ENCODE data around the gene GALNT18.

Gene GALNT18

DNA sequence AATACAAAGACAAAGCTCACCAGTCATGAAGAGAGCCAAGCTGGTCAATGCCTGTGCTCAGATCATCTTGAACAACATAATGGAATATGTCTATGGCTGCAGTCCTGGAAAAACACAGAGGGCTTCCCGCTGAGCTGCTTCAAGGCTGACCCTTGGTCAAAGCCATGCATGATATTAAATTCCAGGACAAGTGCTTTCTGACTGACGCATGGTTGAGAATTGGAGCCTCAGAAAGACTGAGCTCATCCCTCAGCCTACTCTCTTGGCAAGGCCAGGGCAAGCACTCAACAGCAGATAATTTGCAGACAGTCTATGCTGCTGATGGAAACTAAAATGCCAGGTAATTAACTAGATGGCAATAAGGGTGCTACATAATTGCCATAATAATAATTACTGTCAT, 89.2 kb downstream of the GALNT18 start (continued):
- no peak for TF ChIP-seq TOX (CRISPR knock-in tag; IDR thresholded peaks at IDR 0.05; ENCODE audit: borderline replicate concordance)

DNA sequence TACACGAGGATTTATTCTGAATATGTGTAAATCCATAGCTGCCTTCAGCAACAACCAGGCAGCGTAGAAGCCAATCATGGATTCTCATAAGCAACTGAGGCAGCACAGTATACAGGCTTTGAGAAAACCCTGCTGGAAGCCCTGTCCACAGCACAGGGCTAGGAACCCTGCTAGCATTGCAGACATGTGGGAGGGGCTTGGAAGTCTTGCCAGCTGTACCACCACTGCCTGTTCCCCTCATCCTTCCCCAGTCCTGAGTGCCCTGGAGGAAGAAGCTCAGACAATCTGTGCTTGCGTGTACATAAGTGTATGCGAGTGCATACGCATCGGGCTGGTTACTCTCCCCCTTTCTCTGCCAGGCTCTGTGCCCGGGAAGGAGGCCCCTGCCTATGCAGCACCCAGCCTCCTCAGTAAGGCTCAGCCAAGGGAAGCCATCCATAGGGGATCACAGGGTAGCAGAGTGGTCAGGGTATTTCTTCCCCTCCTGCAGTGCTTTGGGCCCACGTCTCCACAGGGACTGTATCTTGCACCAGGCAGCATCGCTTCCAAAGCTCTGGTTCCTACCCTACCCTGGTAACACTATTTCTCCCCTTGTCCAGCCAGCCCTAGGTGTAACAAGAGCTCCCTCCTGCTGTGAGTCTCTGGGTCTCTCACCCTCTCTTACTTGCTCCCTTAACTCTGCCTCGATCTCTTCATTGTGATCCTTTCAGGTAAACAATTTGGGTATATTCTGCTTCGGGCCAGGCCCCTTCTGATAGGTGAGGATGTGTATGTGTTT, 90.5 kb downstream of the GALNT18 start:
- TF ChIP-seq, protein P1, sequence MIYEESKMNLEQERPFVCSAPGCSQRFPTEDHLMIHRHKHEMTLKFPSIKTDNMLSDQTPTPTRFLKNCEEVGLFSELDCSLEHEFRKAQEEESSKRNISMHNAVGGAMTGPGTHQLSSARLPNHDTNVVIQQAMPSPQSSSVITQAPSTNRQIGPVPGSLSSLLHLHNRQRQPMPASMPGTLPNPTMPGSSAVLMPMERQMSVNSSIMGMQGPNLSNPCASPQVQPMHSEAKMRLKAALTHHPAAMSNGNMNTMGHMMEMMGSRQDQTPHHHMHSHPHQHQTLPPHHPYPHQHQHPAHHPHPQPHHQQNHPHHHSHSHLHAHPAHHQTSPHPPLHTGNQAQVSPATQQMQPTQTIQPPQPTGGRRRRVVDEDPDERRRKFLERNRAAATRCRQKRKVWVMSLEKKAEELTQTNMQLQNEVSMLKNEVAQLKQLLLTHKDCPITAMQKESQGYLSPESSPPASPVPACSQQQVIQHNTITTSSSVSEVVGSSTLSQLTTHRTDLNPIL (CRISPR knock-in tag; IDR thresholded peaks at IDR 0.05; ENCODE audit: low read depth) = no peak
- no peak for TF ChIP-seq TOX (CRISPR knock-in tag; IDR thresholded peaks at IDR 0.05; ENCODE audit: borderline replicate concordance)
- no peak; the same call in 2 of the 3 replicates for ATAC-seq

DNA sequence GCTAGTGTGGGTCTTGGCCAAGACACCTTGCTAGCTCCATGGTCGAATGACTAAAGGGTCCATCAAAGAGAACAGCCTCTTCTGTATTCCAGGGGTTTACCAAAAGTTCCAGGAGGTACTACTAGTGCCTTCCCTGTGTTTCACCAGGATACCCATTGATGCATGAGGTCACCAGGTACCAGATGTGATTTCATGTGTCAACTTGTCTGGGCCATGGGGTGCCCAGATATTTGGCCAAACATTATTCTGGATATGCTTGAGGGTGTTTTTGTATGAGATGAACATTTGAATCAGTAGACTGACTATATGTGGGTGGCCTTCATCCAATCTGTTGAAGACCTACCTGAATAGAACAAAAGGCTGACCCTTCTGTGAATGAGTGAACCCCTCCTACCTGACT, 92.8 kb downstream of the GALNT18 start:
- ATAC-seq = no peak
- no peak for TF ChIP-seq PPARA (CRISPR knock-in tag; IDR thresholded peaks at IDR 0.05; ENCODE audit: borderline replicate concordance)
- no peak for TF ChIP-seq ZNF565 (CRISPR knock-in tag; conservative IDR thresholded peaks at IDR 0.05; ENCODE audit: low read depth)

DNA sequence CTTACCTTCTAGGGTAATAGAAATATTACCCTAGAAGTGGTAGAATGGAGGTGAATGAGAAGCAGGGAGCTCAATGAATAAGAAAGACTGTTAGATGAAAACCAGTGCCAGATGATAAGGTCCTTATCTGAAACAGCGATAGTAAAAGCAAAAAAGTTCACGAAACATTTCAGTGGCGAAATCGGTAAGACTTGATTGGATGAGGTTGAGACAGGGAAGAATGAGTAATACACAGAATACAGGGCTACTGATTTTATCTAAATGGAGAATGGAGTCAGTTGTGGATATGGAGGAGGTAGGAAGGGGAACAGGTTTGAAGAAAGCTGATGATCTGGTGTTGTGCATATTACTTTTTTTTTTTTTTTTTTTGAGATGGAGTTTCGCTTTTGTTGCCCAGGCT, 96.5 kb downstream of the GALNT18 start:
- TF ChIP-seq ISL1 (CRISPR knock-in tag; IDR thresholded peaks at IDR 0.05) (no peak), ZNF8 (CRISPR knock-in tag; IDR thresholded peaks at IDR 0.05) (no peak)
- TF ChIP-seq, protein P2, sequence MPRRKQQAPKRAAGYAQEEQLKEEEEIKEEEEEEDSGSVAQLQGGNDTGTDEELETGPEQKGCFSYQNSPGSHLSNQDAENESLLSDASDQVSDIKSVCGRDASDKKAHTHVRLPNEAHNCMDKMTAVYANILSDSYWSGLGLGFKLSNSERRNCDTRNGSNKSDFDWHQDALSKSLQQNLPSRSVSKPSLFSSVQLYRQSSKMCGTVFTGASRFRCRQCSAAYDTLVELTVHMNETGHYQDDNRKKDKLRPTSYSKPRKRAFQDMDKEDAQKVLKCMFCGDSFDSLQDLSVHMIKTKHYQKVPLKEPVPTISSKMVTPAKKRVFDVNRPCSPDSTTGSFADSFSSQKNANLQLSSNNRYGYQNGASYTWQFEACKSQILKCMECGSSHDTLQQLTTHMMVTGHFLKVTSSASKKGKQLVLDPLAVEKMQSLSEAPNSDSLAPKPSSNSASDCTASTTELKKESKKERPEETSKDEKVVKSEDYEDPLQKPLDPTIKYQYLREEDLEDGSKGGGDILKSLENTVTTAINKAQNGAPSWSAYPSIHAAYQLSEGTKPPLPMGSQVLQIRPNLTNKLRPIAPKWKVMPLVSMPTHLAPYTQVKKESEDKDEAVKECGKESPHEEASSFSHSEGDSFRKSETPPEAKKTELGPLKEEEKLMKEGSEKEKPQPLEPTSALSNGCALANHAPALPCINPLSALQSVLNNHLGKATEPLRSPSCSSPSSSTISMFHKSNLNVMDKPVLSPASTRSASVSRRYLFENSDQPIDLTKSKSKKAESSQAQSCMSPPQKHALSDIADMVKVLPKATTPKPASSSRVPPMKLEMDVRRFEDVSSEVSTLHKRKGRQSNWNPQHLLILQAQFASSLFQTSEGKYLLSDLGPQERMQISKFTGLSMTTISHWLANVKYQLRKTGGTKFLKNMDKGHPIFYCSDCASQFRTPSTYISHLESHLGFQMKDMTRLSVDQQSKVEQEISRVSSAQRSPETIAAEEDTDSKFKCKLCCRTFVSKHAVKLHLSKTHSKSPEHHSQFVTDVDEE (CRISPR knock-in tag; IDR thresholded peaks at IDR 0.05) = no peak
- ATAC-seq = no peak

DNA sequence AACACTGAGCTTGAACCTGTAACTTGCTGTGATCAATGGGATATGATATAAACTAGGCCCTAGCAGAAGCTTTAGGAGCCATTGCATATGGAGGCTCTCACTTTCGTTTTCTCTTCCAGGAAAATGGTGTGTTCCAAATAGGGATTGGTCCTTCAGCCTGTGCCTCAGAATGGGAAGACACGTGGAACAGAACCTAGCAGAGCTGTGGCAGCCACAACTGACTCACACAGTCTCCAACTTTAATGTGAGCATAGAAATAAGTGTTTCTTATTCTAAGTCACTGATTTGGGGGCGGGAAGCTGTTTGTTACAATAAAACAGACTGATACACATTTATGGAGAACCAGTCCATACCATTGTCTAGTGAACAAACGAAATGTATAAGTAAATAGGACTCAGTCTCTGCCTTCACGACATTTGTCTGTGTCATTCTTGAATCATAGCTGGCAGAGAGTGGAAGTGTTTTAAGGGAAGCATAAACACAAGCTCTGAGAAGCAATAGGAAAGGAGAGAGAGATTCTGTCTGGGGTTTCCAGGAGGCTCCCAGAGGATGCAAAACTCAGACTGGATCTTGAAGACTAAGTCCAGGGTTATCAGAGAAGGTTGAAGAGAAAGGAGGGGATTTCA, 97.3 kb downstream of the GALNT18 start:
- ATAC-seq = no peak
- TF ChIP-seq, protein P1 (CRISPR knock-in tag; IDR thresholded peaks at IDR 0.05; ENCODE audit: low read depth) = no peak
- TF ChIP-seq OSR1 (CRISPR knock-in tag; IDR thresholded peaks at IDR 0.05) (no peak), ISL1 (CRISPR knock-in tag; IDR thresholded peaks at IDR 0.05) (no peak), TCF4 (CRISPR knock-in tag; IDR thresholded peaks at IDR 0.05; ENCODE audit: borderline replicate concordance) (no peak), ZNF70 (CRISPR knock-in tag; IDR thresholded peaks at IDR 0.05) (no peak), ZC3H10 (CRISPR knock-in tag; IDR thresholded peaks at IDR 0.05) (no peak)
- TF ChIP-seq, protein P3, sequence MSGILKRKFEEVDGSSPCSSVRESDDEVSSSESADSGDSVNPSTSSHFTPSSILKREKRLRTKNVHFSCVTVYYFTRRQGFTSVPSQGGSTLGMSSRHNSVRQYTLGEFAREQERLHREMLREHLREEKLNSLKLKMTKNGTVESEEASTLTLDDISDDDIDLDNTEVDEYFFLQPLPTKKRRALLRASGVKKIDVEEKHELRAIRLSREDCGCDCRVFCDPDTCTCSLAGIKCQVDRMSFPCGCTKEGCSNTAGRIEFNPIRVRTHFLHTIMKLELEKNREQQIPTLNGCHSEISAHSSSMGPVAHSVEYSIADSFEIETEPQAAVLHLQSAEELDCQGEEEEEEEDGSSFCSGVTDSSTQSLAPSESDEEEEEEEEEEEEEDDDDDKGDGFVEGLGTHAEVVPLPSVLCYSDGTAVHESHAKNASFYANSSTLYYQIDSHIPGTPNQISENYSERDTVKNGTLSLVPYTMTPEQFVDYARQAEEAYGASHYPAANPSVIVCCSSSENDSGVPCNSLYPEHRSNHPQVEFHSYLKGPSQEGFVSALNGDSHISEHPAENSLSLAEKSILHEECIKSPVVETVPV (CRISPR knock-in tag; IDR thresholded peaks at IDR 0.05) = no peak
- TF ChIP-seq, protein P4, sequence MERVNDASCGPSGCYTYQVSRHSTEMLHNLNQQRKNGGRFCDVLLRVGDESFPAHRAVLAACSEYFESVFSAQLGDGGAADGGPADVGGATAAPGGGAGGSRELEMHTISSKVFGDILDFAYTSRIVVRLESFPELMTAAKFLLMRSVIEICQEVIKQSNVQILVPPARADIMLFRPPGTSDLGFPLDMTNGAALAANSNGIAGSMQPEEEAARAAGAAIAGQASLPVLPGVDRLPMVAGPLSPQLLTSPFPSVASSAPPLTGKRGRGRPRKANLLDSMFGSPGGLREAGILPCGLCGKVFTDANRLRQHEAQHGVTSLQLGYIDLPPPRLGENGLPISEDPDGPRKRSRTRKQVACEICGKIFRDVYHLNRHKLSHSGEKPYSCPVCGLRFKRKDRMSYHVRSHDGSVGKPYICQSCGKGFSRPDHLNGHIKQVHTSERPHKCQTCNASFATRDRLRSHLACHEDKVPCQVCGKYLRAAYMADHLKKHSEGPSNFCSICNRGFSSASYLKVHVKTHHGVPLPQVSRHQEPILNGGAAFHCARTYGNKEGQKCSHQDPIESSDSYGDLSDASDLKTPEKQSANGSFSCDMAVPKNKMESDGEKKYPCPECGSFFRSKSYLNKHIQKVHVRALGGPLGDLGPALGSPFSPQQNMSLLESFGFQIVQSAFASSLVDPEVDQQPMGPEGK (CRISPR knock-in tag; IDR thresholded peaks at IDR 0.05; ENCODE audit: borderline replicate concordance) = no peak
- TF ChIP-seq, protein P2 (CRISPR knock-in tag; IDR thresholded peaks at IDR 0.05) = no peak
- TF ChIP-seq, protein P5, sequence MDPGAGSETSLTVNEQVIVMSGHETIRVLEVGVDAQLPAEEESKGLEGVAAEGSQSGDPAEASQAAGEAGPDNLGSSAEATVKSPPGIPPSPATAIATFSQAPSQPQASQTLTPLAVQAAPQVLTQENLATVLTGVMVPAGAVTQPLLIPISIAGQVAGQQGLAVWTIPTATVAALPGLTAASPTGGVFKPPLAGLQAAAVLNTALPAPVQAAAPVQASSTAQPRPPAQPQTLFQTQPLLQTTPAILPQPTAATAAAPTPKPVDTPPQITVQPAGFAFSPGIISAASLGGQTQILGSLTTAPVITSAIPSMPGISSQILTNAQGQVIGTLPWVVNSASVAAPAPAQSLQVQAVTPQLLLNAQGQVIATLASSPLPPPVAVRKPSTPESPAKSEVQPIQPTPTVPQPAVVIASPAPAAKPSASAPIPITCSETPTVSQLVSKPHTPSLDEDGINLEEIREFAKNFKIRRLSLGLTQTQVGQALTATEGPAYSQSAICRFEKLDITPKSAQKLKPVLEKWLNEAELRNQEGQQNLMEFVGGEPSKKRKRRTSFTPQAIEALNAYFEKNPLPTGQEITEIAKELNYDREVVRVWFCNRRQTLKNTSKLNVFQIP (CRISPR knock-in tag; IDR thresholded peaks at IDR 0.05; ENCODE audit: borderline replicate concordance, low read depth) = no peak

Data from SK-N-SH treated with all-trans-retinoic acid at 6 μM for 48 hours (cell line).